BLaER1 treated with 17β-estradiol and CSF1 and Interleukin-3, amounts not matched to agents 10 nM and 100 nM (cell line): ENCODE results near the gene AXDND1.
"Not testable (repeated sequence)": the region's sequence is repeated elsewhere in the genome, so short reads cannot be mapped to it uniquely, and the experiment has no call there.

ENCODE experiments used
- H3K27ac ChIP-seq, 11 experiments: shearing (Covaris generic); formaldehyde crosslinking; 2 replicates each; pipeline ENCODE4 v1.8.1; 2022
- H3K27me3 ChIP-seq, 11 experiments: shearing (Covaris generic); formaldehyde crosslinking; 2 replicates each; pipeline ENCODE4 v1.8.1; 2022
- H3K36me3 ChIP-seq, 11 experiments: shearing (Covaris generic); formaldehyde crosslinking; 2 replicates each; pipeline ENCODE4 v1.8.1; 2022
- H3K4me1 ChIP-seq, 10 experiments: shearing (Covaris generic); formaldehyde crosslinking; 2 replicates each; pipeline ENCODE4 v1.8.1; 2022
- H3K4me2 ChIP-seq, 11 experiments: shearing (Covaris generic); formaldehyde crosslinking; 2 replicates each; pipeline ENCODE4 v1.8.1; 2022
- H3K4me3 ChIP-seq, 10 experiments: shearing (Covaris generic); formaldehyde crosslinking; 2 replicates each; pipeline ENCODE4 v1.8.1; 2022
- H3K9ac ChIP-seq, 11 experiments: shearing (Covaris generic); formaldehyde crosslinking; 2 replicates each; pipeline ENCODE4 v1.8.1; 2022
- H3K9me3 ChIP-seq, 11 experiments: shearing (Covaris generic); formaldehyde crosslinking; replicated peaks in 1 of 11; 2 replicates each; pipeline ENCODE4 v1.8.1; 2022
- H4K20me1 ChIP-seq, 11 experiments: shearing (Covaris generic); formaldehyde crosslinking; 2 replicates each; pipeline ENCODE4 v1.8.1; 2022
- Cebpa-rat ChIP-seq, 11 experiments: shearing (Covaris generic); IDR thresholded peaks; 2 replicates each; pipeline ENCODE4 v1.8.1; 2022

The AXDND1 gene

DNA sequence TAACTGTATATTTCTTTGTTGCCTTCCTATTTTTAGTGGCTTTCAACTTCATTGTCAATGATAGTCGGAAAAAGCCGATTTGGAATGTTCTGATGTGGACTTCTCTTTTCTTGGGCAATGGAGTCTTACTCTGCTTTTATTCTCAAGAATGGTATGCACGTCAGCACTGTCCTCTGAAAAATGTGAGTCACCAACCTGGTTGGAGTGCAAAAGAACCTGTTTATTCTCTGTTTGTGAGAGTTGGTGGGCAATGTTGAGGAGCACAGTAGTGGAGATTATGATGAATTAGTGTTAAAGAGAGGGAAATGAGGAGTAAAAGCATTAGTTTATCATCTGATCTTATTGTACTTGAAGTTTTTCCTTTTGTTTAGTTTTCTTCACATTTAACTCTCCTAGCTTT lies 14.5 kb upstream of the AXDND1 start:
- no peak for TF ChIP-seq Cebpa-rat (IDR thresholded peaks at IDR 0.05)
- Histone ChIP-seq H3K36me3 (peaks cover 56 to 92% (median 72%) of the 10 kb centered on the region in 11 experiments), H3K4me3 (no peak overlapping the region), H3K4me2 (no peak overlapping the region), H3K27me3 (no peaks in the 10 kb centered on the region), H3K27ac (no peak overlapping the region), H3K4me1 (no peaks in the 10 kb centered on the region), H3K9me3 (no peaks in the 10 kb centered on the region), H4K20me1 (no peaks in the 10 kb centered on the region), H3K9ac (no peak overlapping the region)

DNA sequence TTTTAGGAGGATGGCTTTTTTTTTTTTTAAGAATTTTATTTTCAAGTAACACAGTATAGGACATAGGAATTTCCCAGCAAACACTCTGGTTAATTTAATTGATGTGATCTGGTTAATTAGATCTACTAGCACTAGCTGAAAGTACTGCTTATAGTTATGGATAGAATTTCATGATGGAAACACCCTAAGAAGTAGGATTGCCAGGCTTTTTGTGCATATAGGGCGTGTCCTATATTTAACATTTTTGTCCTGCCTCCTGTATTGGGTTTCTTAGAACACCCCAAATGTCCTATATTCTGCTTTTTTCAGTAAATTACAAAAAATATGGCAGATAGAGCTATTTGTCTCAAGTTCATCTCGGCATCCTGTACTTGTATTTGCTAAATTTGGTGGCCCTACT lies 13.5 kb upstream of the AXDND1 start:
- Histone ChIP-seq H3K4me2 (no peak overlapping the region), H3K4me3 (no peak overlapping the region), H3K4me1 (no peaks in the 10 kb centered on the region), H3K27ac (no peak overlapping the region), H3K36me3 (peaks cover 49 to 88% (median 66%) of the 10 kb centered on the region in 11 experiments), H3K9me3 (no peaks in the 10 kb centered on the region), H3K27me3 (no peaks in the 10 kb centered on the region), H3K9ac (no peak overlapping the region), H4K20me1 (no peaks in the 10 kb centered on the region)
- TF ChIP-seq Cebpa-rat (IDR thresholded peaks at IDR 0.05), result no peak

DNA sequence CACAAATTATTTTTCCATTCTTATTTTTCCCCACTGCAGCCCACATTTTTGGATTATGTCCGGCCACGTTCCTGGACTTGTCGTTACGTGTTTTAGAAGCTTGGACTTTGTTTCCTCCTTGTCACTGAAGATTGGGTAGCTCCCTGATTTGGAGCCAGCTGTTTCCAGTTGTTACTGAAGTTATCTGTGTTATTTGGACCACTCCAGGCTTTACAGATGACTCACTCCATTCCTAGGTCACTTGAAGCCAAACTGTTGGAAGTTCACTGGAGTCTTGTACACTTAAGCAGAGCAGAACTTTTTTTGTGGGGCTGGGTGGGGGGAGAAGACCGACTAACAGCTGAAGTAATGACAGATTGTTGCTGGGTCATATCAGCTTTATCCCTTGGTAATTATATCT lies 12.2 kb upstream of the AXDND1 start:
- TF ChIP-seq Cebpa-rat (IDR thresholded peaks at IDR 0.05), result no peak

DNA sequence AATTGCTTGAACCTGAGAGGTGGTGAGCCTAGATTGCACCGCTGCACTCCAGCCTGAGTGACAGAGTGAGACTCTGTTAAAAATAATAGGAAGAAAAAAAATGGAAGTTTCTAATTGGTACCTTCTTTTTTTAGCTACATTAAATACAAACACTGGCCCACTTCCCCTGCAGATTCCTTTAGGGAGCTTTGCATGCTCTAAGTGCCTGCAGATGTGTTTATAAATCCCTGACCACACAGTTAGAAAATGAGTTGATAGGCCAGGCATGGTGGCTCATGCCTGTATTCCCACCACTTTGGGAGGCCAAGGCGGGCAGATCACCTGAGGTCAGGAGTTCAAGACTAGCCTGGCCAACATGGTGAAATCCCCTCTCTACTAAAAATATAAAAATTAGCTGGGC lies 4.1 kb upstream of the AXDND1 start:
- not testable (repeated sequence) for H3K9ac ChIP-seq, H3K27ac ChIP-seq, H3K27me3 ChIP-seq, H3K4me3 ChIP-seq, H4K20me1 ChIP-seq, H3K9me3 ChIP-seq, H3K36me3 ChIP-seq
- Histone ChIP-seq H3K4me1 (peaks cover 11 to 19% (median 14%) of the 10 kb centered on the region in 10 experiments; a peak in 17 of 20 replicates), H3K4me2 (peak overlapping the region in 4 of 11 experiments; percentile 7 to 32 (median 20); a peak in 4 of 22 replicates)

More for the DNA sequence above, 12.2 kb upstream of the AXDND1 start:
- Histone ChIP-seq H3K4me1 (no peaks in the 10 kb centered on the region), H4K20me1 (no peaks in the 10 kb centered on the region), H3K27ac (no peak overlapping the region), H3K27me3 (no peaks in the 10 kb centered on the region), H3K36me3 (peaks cover 36 to 75% (median 55%) of the 10 kb centered on the region in 11 experiments), H3K4me2 (no peak overlapping the region), H3K9ac (no peak overlapping the region), H3K9me3 (no peaks in the 10 kb centered on the region), H3K4me3 (no peak overlapping the region)

DNA sequence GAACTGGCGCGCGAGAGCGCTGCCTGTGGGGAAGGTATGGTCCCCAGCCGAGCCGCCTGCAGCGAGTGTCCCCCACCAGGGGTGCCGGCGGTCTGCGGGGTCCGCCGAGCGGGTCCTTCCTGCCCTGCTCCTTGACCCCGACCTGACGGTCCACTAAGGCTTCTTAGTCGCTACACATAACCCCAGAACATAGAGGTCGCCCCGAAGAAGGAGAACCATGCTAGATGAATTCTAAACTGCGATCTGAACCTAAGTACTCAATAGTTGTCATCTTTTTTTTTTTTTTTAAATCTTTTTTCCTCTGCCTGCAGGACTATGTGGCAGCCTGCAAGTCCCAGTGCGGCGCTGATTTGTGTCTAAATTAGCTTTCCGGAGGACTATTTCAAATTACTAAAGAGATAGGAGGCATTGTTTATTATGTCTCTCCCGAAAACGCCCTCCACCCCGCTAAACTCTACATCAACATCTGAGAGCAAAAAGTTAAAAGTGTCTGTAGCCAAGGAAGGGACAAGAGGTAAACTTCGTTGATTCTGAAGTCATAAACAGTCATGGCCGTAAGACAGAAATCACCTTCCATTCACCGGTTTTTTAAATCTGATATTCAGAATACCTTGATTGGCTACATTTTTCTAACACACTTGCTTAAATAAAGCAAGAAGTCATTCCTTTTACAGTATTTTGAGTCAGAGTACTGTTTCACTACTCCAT lies 476 bp downstream of the AXDND1 start:
- Histone ChIP-seq H3K36me3 (no peaks in the 10 kb centered on the region), H3K4me2 (peak overlapping the region; percentile 72 to 94 (median 86)), H3K27me3 (no peaks in the 10 kb centered on the region), H4K20me1 (no peaks in the 10 kb centered on the region), H3K4me3 (peak overlapping the region; percentile 68 to 88 (median 74)), H3K9me3 (no peaks in the 10 kb centered on the region), H3K9ac (peak overlapping the region; percentile 83 to 96 (median 92)), H3K27ac (peak overlapping the region; percentile 91 to 97 (median 95)), H3K4me1 (peaks cover 11 to 20% (median 16%) of the 10 kb centered on the region in 10 experiments; a peak in 17 of 20 replicates)
- no peak for TF ChIP-seq Cebpa-rat (IDR thresholded peaks at IDR 0.05)

DNA sequence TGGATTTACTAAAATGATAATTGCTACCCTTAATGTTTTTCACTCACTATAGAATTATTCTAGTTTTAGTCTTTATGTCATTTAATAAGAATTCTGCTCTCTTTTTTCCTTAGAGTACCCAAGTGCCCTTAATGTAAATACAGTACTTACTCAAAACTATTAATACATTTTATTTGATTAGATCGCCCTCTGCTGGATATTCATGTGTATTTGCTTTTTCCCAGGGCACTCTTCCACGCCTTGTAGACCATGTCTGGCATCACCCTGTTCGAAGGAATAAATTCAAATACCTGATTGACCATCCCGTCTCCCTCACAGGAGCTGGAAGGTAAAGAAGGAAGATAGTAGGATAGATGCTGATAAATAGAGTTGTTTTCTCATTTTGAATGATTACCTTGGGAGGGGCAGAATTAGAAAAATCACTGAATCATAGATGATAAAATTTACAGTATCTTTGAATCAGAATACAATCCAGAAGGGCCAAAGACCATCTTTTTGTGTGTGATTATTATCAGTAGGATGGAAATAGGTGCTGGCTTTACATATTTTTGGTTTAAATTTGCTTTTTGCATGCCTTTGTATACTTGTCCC lies 4.1 kb downstream of the AXDND1 start:
- Histone ChIP-seq H4K20me1 (no peaks in the 10 kb centered on the region), H3K4me2 (no peak overlapping the region), H3K9me3 (no peaks in the 10 kb centered on the region), H3K27me3 (no peaks in the 10 kb centered on the region), H3K4me3 (no peak overlapping the region), H3K9ac (no peak overlapping the region), H3K4me1 (peaks cover 3 to 13% (median 10%) of the 10 kb centered on the region in 10 experiments; a peak in 16 of 20 replicates), H3K36me3 (no peaks in the 10 kb centered on the region), H3K27ac (no peak overlapping the region)
- TF ChIP-seq Cebpa-rat (IDR thresholded peaks at IDR 0.05), result no peak

DNA sequence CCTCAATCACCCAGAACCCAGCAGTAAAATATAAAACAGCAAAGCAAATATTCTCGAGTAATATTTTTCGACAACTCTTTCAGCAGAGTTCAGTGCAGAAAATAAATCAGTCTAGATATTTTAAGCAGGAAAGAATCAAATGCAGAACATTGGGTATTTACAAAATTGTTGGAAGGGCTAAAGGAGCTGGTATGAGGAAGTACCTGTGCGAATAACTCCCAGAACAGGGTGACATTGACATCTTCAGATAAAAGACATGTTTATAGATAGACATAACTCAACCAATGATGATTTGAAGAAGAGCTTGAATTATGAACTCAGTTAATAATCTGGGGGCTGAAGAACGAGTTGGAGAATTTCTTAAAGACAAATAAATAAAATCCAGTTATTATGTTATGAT lies 6.4 kb downstream of the AXDND1 start:
- Histone ChIP-seq H3K36me3 (no peaks in the 10 kb centered on the region), H3K4me2 (no peak overlapping the region), H3K27me3 (no peaks in the 10 kb centered on the region), H3K9ac (no peak overlapping the region), H3K4me3 (no peak overlapping the region), H3K27ac (no peak overlapping the region), H3K4me1 (no peaks in the 10 kb centered on the region), H3K9me3 (no peaks in the 10 kb centered on the region), H4K20me1 (no peaks in the 10 kb centered on the region)
- TF ChIP-seq Cebpa-rat (IDR thresholded peaks at IDR 0.05), result no peak

DNA sequence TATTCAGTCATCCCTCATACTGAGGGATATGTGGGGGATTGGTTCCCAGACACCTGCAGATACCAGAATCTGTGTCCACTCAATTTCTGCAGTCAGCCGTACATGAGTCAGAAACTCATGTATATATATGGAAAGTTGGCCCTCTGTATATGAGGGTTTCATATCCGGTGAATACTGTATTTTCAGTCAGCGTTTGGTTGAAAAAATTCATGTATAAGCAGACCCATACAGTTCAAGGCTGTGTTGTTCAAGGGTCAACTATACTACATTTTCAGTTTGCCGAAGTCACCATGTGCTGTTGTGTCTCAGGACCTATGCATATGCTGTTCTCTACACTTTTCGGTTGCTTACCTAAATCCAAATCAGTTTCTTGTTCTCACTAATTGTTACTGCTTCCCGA lies 10.5 kb downstream of the AXDND1 start:
- no peak overlapping the region for H3K4me3 ChIP-seq
- no peak for TF ChIP-seq Cebpa-rat (IDR thresholded peaks at IDR 0.05)

DNA sequence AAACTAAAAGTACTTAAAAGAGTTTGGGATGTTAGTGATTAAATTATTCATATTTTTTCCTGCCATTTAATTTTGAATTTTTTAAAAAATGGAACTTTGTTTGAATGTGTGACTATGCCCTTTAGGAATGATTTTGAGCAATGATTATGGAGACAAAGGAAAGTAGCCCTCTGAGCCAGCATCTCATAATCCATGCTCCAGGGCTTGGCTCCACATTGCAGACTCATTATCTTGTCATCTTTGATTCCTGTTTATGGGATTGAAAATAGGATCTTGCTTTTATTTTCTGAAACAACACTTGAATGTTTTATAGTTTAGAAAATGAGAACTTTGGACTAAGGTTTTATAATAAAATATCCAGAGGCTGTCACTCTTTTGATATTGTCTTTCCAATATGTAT lies 14.5 kb downstream of the AXDND1 start:
- Histone ChIP-seq H4K20me1 (no peaks in the 10 kb centered on the region), H3K9me3 (no peaks in the 10 kb centered on the region), H3K4me2 (no peak overlapping the region), H3K27me3 (no peaks in the 10 kb centered on the region), H3K4me3 (no peak overlapping the region), H3K27ac (no peak overlapping the region), H3K4me1 (no peaks in the 10 kb centered on the region), H3K36me3 (no peaks in the 10 kb centered on the region), H3K9ac (no peak overlapping the region)
- TF ChIP-seq Cebpa-rat (IDR thresholded peaks at IDR 0.05), result no peak

More for the DNA sequence above, 10.5 kb downstream of the AXDND1 start:
- no peak overlapping the region for H3K9ac ChIP-seq
- H3K36me3 ChIP-seq, result no peaks in the 10 kb centered on the region
- H4K20me1 ChIP-seq, result no peaks in the 10 kb centered on the region
- H3K4me2 ChIP-seq, result no peak overlapping the region
- H3K27me3 ChIP-seq, result no peaks in the 10 kb centered on the region
- H3K4me1 ChIP-seq, result no peaks in the 10 kb centered on the region
- no peak overlapping the region for H3K27ac ChIP-seq
- no peaks in the 10 kb centered on the region for H3K9me3 ChIP-seq

DNA sequence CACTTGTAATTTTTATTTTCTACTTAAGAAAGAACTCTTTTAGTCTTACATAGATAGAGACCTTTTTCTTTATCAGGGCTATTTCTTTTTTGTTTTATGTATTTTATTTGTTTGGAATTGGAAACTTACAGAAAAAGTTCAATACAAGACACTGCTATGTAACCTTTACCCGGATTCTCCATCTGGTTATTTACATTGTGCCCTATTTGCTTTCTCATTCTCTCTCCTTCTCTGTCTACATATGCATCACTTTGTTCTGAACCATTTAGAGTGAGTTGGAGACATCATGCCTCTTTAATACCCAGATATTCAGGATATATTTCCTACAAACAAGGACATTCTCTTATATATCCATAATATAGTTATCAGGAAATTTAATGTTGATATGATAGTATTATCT lies 18.3 kb downstream of the AXDND1 start:
- H3K36me3 ChIP-seq, result no peaks in the 10 kb centered on the region
- TF ChIP-seq Cebpa-rat (IDR thresholded peaks at IDR 0.05), result no peak
- H3K27ac ChIP-seq, result no peak overlapping the region
- no peaks in the 10 kb centered on the region for H4K20me1 ChIP-seq
- no peaks in the 10 kb centered on the region for H3K9me3 ChIP-seq
- H3K4me2 ChIP-seq, result no peak overlapping the region
- H3K4me3 ChIP-seq, result no peak overlapping the region
- no peak overlapping the region for H3K9ac ChIP-seq
- no peaks in the 10 kb centered on the region for H3K4me1 ChIP-seq
- H3K27me3 ChIP-seq, result no peaks in the 10 kb centered on the region
